ENCODE results near the gene MLST8.

DNA sequence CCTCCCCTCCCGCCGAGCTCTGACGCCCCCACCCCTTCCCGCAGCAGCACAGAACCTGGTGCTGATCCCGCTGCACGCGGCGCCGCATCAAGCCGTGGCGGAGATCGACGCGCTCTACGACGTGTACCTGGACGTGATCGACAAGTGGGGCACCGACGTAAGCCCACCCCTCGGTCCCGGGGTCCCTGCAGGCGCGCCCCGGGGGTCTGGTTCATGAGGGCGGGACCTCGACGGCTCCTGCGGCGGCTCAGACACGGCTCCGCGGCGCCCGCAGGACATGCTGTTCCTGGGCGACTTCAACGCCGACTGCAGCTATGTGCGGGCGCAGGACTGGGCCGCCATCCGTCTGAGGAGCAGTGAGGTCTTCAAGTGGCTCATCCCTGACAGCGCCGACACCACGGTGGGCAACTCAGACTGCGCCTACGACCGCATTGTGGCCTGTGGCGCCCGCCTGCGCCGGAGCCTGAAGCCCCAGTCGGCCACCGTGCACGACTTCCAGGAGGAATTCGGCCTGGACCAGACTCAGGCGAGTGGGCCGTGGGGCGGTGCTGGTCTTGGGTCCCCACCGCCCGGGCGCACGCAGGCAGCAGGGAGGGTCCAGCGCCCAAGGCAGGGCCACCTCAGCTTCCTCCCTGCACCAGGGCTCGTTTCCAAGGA is 32.4 kb downstream of the MLST8 start:
- no peak for TF ChIP-seq L3MBTL2 (conservative IDR thresholded peaks at IDR 0.05)
- no peak for TF ChIP-seq CTBP1 (IDR thresholded peaks at IDR 0.05; ENCODE audit: borderline replicate concordance)
- TF ChIP-seq SP1 (IDR thresholded peaks at IDR 0.05) = no peak
- TF ChIP-seq ARNT (IDR thresholded peaks at IDR 0.05) = no peak
- no peak for TF ChIP-seq BHLHE40 (IDR thresholded peaks at IDR 0.05; ENCODE audit: borderline replicate concordance)
